CD4-positive, alpha-beta T cell treated with Interferon alpha-2 for 1 hour (primary cell): ENCODE measurements around the gene VPS37D.

Source experiments
- DNase-seq, 2 donors: peaks; one replicate each; pipeline ENCODE4 v3.0.0-alpha.2; 2020 to 2022

The VPS37D gene

DNA sequence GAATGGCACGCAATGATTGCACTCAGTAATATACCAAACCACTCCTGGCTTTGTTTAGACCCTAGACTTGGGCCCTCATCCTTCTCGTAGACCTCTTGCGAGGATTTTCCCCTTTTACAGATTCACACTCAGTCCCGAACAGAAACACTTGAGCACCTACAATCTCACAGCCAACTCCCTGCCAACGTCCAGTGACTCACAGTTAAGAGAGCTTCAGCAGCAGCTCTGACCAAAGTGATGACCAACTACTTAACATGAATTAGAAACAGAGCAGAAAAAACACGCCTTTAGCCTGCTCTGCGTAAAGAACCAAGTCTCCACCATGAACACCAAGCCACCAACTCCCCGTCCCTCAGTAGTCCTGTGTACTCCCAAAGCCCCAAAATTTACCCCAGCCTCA, 13.4 kb downstream of the VPS37D start:
- no peak for DNase-seq

GRCh38 chr7:73682745-73683055, 15.1 kb downstream of the VPS37D start:
- no peak for DNase-seq

GRCh38 chr7:73683056-73683787, 15.6 kb downstream of the VPS37D start, which contains the start of the genes BUD23 and DNAJC30:
BUD23 (plus strand) TSS chr7:73683597; CDS start chr7:73683626, 29 bp downstream.
DNAJC30 (minus strand) TSS chr7:73683453; CDS start chr7:73683423, 30 bp downstream.
- peak; percentile 95 to 96 for DNase-seq

DNA sequence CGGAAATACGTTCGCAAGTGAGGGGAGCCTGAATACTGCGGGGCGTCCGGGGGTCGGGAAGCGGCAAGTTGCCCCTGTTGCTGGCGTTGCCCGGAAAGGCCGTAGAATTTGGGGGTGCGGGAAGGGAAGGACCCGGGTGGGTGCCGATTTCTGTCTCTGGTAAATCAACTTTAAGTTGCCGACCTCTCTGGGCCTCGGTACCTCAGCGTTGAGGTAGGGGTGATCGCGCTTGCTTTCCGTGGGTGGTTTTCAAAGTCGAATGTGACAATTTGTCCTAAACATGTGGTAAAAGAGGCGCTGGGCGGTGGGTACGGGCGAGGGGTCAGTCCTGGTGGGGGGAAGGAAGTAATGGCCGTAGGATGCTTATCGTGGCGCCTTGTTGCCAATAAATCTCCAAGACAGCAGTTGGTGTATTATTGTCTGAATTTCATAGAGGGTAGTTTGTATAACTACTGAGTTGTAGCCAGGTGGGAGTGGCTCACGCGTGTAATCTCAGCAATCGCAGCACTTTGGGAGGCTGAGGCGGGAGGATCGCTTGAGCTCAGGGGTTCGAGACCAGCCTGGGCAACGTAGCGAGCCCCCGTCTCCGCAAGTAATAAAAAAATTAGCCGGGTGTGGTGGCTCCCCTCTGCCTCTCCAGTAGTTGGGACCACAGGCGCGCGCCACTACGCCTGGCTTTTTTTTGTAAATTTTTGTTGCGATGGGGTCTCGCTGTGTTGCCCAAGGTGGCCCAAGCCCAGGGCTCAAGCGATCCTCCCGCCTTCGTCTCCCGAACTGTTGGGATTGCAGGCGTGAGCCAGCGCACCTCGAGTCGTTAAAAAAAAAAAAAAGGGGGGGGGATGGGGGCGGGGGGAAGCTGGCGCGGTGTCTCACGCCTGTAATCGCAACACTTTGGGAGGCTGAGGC, 16.4 kb downstream of the VPS37D start:
- no peak for DNase-seq

DNA sequence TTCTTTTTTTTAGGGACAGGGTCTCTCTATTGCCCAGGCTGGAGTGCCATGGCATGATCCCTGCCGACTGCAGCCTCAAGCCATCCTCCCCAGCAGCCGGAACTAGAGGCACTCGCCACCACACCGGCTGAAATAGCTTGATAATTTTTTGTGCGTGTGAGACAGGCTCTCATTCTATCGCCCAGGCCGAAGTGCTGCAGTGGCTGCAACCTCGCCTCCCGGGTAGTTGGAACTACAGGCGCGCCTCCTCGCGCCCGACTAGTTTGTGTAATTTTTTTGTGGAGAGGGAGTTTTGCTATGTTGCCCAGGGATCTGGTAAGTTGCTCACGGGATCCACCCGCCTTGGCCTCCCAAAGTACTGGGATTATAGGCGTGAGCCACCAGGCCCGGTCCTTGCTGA, 17.7 kb downstream of the VPS37D start:
- DNase-seq = no peak

DNA sequence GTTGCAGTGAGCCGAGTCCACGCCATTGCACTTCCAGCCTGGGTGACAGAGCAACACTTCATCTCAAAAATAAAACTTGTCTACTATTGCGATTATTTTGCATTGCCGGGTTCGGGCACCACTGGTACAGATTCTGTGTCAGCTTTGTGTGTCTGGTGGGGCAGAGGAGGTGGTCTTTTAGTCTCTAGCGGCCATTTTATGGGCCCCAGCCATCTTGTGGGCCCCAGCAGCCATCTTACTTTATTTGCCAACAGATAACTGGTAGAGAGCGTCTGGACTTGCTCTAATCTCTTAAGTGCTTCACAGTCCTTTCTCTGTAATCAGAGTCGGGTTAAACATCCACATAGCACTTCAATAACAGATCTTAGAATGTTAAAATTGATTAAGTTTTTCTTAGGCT, 20.7 kb downstream of the VPS37D start:
- DNase-seq = no peak

DNA sequence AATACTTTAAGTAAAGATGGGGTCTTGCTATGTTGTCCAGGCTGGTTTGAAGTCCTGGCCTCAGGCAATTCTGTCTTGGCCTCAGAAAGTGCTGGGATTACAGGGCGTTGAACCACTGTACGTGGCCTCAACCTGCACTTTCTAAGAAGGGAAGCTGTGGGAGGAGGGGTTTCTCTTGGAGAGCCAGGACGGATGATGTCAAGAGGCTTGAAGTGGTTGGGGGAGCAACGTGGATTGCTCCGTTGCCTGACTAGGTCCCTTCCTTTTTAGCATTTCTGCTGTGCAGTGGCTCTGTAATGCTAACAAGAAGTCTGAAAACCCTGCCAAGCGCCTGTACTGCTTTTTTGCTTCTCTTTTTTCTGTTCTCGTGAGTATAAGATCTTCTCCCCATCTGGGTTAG, 23.0 kb downstream of the VPS37D start:
- DNase-seq = no peak

DNA sequence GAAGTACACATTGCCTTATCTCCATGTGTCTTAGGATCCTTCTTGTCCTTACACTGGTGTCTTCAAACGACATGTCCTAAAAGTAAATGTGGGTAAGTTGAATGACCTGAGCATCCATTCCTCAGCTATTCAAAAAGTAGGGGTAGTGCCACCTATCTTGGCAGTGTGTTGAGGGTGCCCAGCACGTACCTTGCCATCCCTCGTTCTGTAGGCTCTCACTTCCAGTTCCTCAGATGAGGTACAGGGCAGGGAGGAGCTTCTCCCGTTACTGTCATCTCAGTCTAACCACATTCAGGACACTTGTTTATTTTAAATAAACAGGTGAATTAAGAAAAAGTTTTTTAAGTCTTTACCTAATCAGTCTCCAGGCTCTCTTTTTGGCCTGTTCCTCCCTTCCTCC, 28.7 kb downstream of the VPS37D start:
- no peak for DNase-seq

- DNase-seq = no peak
Measured at GRCh38 chr7:73698410-73698809, 30.8 kb downstream of the VPS37D start.

GRCh38 chr7:73699370-73700068, 31.9 kb downstream of the VPS37D start:
- DNase-seq = no peak

GRCh38 chr7:73700069-73700423, 32.4 kb downstream of the VPS37D start:
- DNase-seq = no peak

- no peak for DNase-seq
Measured at GRCh38 chr7:73700581-73701134, 33.0 kb downstream of the VPS37D start.

DNA sequence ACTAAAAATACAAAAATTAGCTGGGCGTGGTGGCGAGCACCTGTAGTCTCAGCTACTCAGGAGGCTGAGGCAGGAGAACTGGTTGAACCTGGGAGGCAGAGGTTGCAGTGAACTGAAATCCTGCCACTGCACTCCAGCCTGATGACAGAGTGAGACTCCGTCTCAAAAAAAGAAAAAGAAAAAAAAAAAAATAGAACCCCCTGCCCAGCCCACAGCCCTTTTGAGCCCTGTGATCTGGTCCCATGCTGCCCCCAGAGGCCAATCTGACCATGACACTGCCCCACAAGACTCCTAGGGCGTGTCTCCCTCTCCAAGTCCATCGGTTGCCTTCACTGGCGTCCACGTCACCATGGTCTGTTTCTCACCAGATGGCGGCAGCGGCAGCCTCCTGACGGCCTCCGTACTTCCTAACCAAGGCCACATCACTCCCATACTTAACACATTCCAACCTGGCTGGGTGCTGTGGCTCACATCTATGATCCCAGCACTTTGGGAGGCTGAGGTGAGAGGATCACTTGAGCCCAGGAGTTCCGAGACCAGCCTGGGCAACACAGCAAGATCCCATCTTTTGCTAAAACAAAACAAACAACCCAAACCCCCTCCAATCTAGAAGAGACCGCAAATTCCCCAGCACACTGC, 33.8 kb downstream of the VPS37D start:
- peak; percentile 20 to 41 for DNase-seq

- no peak for DNase-seq
Measured at GRCh38 chr7:73702226-73702625, 34.6 kb downstream of the VPS37D start.

- no peak for DNase-seq
Measured at GRCh38 chr7:73702665-73703064, 35.0 kb downstream of the VPS37D start.

GRCh38 chr7:73703225-73703624, 35.6 kb downstream of the VPS37D start:
- DNase-seq = no peak

DNA sequence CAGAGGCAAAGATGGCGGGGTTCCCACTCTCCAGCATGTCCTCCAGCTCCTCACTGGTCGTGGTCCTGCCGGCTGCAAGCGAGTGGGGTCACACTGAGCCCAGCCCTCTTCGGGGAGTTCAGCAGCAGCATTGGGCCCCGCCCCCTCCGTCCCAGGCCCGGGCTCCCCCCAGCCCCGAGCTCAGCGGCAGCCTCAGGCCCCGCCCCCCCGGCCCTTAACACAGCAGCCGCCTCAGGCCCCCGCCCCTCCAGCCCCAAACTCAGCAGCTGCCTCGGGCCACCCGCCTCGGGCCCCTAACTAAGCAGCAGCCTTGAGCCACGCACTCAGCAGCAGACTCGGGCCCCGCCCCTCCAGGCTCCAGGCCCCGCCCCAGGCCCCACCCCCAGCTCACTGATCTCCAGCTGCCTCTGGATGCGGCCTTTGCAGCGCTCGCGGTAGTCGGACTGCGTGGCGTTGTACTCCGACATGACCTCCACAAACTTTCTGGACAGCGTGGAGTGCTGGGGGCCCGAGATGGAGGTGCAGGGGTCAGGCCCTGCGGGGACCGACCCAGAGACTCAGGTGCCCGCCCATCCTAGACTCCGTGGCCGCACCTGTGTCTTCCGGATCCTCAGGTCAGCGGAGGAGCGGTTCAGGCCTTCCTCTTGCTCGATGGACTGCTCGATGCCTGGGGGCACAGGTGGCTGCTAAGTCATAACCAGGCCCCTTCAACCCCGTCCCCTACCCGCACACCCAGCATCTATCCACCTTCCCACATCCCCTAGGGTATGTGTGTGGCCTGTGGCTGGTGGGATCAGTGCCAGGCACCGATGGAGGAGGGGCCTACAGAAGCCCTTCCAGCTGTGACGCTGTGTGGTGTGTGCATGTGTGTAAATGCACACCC, 36.4 kb downstream of the VPS37D start:
- DNase-seq = peak; percentile 27 to 37

- DNase-seq = no peak
Measured at GRCh38 chr7:73704640-73705550, 37.3 kb downstream of the VPS37D start.

DNA sequence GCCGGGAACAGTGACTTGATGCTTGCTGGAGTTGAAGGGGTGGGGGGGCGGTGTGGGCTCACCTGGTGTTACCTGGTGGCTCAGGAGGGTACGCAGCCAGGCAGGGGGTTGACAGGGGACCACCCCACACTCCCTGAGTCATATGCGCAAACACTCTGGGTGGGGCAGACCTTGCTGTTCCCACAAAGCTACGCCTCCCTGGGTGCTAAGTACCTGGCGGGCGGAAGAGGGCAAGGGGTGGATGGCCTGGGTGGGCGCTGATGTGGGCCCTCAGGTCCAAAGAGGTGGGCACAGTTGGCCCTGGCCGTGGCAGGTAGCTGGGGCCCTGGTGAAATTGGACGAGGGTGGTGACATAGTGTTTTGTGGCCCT, 37.9 kb downstream of the VPS37D start:
- DNase-seq = no peak
